ENCODE measurements around the gene HHIPL2. TPM values are rescaled to one million over a fixed set of nuclear protein-coding genes. Genes with fewer than 3 reads are reported as not detected.

Gene HHIPL2
- total RNA-seq, 1 donor from 2014 or later = not detected

Other genes starting within 250 kb of the HHIPL2 start
- gene TAF1A, start 41.8 kb upstream of the HHIPL2 start, total RNA-seq = 2.2 TPM
- 89.7 TPM for gene MIA3, start 70.0 kb upstream of the HHIPL2 start, total RNA-seq
- gene AIDA, start 164.4 kb upstream of the HHIPL2 start, total RNA-seq = 28.0 TPM
- gene BROX, start 164.5 kb upstream of the HHIPL2 start, total RNA-seq = 12.8 TPM
- not detected for gene FAM177B, start 189.1 kb upstream of the HHIPL2 start, total RNA-seq